Kidney epithelial cell (primary cell): ENCODE measurements around the gene ADAP1. TPM values are rescaled to one million over a fixed set of nuclear protein-coding genes. Genes with fewer than 3 reads are reported as not detected.

Source experiments
- DNase-seq: peaks from one replicate; pipeline ENCODE4 v3.0.0-alpha.2; 2010; ENCODE audit warnings: low read depth
- H3K27me3 ChIP-seq: 2 replicates; pipeline ENCODE4 v1.6.0; 2011; ENCODE audit warnings: low read length; ENCODE audit not compliant: control insufficient read depth, insufficient read depth
- H3K36me3 ChIP-seq: 2 replicates; pipeline ENCODE4 v1.5.1; 2011; ENCODE audit warnings: low read length; ENCODE audit not compliant: control insufficient read depth, insufficient read depth
- H3K4me3 ChIP-seq: 2 replicates; pipeline ENCODE4 v1.5.1; 2011; ENCODE audit warnings: low read depth, mild to moderate bottlenecking, control low read depth, low read length
- total RNA-seq: library from RNA; depleted of rRNA; stranded (reverse); fragments of >200 nt; gene quantifications from 2 replicates; pipeline ENCODE4 v1.2.3, GENCODE V29; 2015
- TF ChIP-seq, protein P1 (sequence below): IDR thresholded peaks from 2 replicates; pipeline ENCODE4 v1.5.1; 2011; ENCODE audit warnings: mild to moderate bottlenecking, moderate library complexity, low read length, control low read depth, inconsistent platforms; ENCODE audit not compliant: insufficient read depth, poor library complexity, severe bottlenecking

Gene ADAP1
- total RNA-seq, 1 donor from 2014 or later: 14.3 TPM

DNA sequence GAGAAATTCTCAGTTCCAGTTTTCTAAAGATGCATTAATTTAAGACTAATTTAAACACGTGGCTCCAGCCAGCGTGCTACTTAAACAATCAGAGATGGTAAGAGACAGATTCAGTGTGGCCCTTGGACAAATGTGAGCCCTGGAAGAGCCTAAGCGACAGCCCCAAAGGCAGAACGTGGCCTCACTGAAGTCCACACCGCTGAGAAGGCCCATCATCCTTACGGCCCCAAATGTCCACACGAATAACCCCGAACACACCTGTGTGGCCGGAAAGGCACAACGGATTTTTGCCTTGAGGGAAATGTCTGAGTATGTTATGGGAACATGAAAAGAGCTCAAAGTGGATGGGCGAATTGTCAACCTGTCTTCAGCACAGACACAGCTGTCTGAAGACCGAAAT, 17.6 kb upstream of the ADAP1 start:
- peaks cover 4% of the 10 kb centered on the region for H3K36me3 ChIP-seq

DNA sequence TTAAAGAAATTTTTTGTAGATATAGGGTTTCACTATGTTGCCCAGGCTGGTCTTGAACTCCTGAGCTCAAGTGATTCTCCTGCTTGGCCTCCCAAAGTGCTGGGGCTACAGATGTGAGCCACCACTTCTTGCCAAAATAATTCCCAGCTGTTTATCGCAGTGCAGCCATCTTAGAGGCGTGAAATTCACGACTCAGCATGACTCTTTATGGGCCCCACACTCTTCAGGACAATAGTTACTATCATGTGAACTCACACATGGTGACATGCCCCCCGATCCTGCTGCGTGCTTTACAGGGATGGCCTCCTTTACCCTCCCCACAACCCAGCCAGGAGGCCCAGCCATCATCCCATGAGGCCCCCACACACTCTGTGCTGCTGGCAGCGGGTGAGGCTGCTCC, 16.3 kb upstream of the ADAP1 start:
- no peak for DNase-seq
- Histone ChIP-seq H3K36me3 (peaks cover 5% of the 10 kb centered on the region), H3K4me3 (no peak overlapping the region), H3K27me3 (no peaks in the 10 kb centered on the region)
- TF ChIP-seq, protein P1, sequence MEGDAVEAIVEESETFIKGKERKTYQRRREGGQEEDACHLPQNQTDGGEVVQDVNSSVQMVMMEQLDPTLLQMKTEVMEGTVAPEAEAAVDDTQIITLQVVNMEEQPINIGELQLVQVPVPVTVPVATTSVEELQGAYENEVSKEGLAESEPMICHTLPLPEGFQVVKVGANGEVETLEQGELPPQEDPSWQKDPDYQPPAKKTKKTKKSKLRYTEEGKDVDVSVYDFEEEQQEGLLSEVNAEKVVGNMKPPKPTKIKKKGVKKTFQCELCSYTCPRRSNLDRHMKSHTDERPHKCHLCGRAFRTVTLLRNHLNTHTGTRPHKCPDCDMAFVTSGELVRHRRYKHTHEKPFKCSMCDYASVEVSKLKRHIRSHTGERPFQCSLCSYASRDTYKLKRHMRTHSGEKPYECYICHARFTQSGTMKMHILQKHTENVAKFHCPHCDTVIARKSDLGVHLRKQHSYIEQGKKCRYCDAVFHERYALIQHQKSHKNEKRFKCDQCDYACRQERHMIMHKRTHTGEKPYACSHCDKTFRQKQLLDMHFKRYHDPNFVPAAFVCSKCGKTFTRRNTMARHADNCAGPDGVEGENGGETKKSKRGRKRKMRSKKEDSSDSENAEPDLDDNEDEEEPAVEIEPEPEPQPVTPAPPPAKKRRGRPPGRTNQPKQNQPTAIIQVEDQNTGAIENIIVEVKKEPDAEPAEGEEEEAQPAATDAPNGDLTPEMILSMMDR: no peak

More for the DNA sequence above, 17.6 kb upstream of the ADAP1 start:
- no peak overlapping the region for H3K4me3 ChIP-seq
- DNase-seq: no peak
- TF ChIP-seq, protein P1: no peak
- H3K27me3 ChIP-seq: no peaks in the 10 kb centered on the region

DNA sequence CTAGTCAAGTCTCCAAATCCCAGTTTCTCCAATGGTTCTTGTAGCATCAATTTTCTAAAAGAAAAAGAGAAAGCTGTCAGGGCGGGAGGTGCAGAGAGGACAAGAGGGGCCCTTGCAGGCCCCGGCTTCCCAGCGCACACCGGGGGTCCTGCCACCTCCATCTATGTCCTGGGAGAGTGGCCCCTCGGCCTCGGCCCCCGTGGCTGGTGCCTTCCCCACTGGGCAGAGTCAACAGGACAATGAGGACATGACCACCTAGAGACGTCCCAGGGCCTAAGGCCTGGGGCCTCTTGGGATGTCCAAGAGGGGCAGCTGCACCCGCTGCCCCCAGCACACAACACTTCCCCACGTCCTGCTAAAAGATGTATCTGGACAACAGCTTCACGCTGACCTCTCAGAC, 14.9 kb upstream of the ADAP1 start:
- H3K36me3 ChIP-seq: peaks cover 5% of the 10 kb centered on the region
- H3K27me3 ChIP-seq: peaks cover 3% of the 10 kb centered on the region
- H3K4me3 ChIP-seq: no peak overlapping the region
- TF ChIP-seq, protein P1: no peak
- DNase-seq: no peak

DNA sequence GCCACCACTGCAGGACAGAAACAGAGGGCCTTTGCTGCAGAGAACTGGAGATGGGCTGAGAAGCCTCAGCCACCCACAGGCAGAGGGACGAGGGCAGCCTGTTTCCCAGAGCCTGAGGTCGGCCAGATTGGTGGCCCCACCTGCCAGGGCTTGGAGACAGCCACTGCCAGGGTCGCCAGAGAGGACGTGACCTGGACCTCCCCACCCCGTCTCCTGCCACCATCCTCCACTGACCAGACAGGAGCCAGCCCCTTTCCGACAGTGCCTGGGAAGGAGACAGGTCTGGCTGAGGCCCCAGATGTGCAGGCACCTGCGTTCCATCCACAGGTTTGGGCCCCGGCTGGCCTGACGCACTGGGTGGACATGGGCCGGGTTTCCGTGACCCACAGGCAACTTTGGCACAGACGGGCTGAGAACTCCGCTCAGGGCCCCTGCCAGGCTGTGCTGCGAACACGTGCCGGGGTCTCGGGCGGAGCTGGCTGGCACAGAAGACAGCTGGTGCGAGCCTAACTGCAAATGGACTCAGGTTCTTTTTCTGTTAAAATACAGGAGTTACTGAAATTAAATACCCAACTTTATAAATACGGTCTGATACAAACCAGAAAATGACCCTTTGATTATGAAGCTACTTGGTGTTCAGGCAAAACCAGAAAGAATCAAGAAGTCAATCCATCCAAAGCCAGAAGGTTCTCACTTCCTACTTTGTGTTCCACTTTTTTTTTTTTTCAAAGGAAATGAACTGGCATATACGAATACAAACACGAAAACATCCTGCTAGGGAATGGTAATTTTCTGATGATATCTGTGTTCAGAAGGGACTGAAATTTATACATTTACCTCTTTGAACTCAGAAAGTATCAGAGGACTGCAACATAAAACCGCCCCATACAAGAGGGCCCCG, 14.0 kb upstream of the ADAP1 start:
- H3K4me3 ChIP-seq: no peak overlapping the region
- peaks cover 11% of the 10 kb centered on the region for H3K27me3 ChIP-seq
- peaks cover 5% of the 10 kb centered on the region for H3K36me3 ChIP-seq
- TF ChIP-seq, protein P1: no peak
- no peak for DNase-seq

DNA sequence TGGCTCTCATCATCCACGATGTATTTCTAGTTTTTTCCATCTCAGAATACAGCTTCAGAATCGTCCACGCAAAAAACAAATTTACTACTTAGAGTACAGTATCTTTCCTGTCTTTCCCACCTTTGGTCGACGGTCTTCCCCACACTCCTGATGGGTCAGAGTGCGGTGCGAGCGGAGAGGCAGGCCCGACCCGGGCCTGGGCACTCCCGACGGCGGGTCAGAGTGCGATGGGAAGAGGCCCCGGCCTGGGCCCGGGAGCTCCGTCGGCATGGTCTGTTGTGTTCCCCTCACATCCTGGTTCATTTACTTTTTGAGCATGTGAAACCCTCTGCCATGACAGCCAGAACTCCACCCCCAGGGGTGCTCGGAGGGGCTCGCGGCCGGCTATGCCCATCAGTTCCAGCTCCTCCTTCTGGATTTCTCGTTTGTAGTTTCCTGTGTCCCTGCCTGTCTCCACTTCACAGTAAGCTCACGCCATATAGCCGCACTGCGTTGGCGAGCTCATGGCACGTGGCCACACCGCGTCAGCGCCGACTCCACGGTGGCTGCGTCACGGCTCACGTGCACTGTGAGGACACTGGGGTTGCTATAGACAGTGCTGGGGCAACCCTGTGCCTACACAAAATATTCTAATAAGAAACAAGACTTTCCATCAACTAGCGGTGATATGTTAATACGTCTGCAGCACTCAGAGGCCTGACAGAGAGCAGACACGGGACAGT, 13.0 kb upstream of the ADAP1 start:
- peaks cover 5% of the 10 kb centered on the region for H3K36me3 ChIP-seq
- H3K27me3 ChIP-seq: peaks cover 20% of the 10 kb centered on the region
- no peak for DNase-seq
- TF ChIP-seq, protein P1: no peak
- H3K4me3 ChIP-seq: no peak overlapping the region
